Panc1 (cell line): ENCODE data around the gene LGI2. TPM values are rescaled to one million over a fixed set of nuclear protein-coding genes. Genes with fewer than 3 reads are reported as not detected.

ENCODE experiments used
- ATAC-seq: fragments of 200-7000 bp; cut with Tn5 transposase; 2 replicates; pipeline ENCODE4 v1.9.1; 2020; ENCODE audit warnings: mild to moderate bottlenecking, moderate library complexity
- BruUV-seq: library from RNA; stranded (reverse); fragments of 400-500 nt; replicated peaks from 2 replicates; lab custom pipeline; 2021; lab: Mats Ljungman, UMichigan
- CTCF ChIA-PET: fragments of 300-600 bp; sonication (Branson Sonifier 250); formaldehyde crosslinking; loops from one replicate; lab custom pipeline; 2022; ENCODE audit warnings: antibody characterized with exemption; lab: Charles Lee
- POLR2A ChIA-PET: fragments of 300-600 bp; sonication (Branson Sonifier 250); formaldehyde crosslinking; loops from one replicate; lab custom pipeline; 2022; ENCODE audit warnings: antibody characterized with exemption; lab: Charles Lee
- DNase-seq: peaks from one replicate; pipeline ENCODE4 v3.0.0-alpha.2; 2010; ENCODE audit warnings: low read depth, low spot score
- H3K27ac ChIP-seq: 2 replicates; pipeline ENCODE4 v1.5.1; 2011; ENCODE audit warnings: mild to moderate bottlenecking, low read length, inconsistent platforms
- H3K27me3 ChIP-seq: fragments of 200-500 bp; sonication (Bioruptor generic); 2 replicates; pipeline ENCODE4 v1.6.0; 2014; ENCODE audit warnings: low read length, inconsistent platforms; ENCODE audit not compliant: control insufficient read depth, insufficient read depth
- H3K36me3 ChIP-seq: fragments of 200-500 bp; sonication (Bioruptor generic); 2 replicates; pipeline ENCODE4 v1.5.1; 2014; ENCODE audit warnings: inconsistent platforms, mild to moderate bottlenecking, low read length, moderate library complexity; ENCODE audit not compliant: control insufficient read depth, insufficient read depth
- H3K4me1 ChIP-seq: 2 replicates; pipeline ENCODE4 v1.5.1; 2011; ENCODE audit warnings: inconsistent platforms, mild to moderate bottlenecking, low read length, moderate library complexity; ENCODE audit not compliant: control insufficient read depth, insufficient read depth
- H3K4me3 ChIP-seq, 2 experiments: 2 replicates each; pipeline ENCODE4 v1.5.1; 2011 to 2012; ENCODE audit warnings: low read depth in 2 of 2, low read length in 2 of 2, mild to moderate bottlenecking in 2 of 2, inconsistent platforms in 1 of 2, moderate library complexity in 1 of 2
- H3K9me3 ChIP-seq: fragments of 200-500 bp; sonication (Bioruptor generic); 2 replicates; pipeline ENCODE4 v1.5.1; 2014; ENCODE audit warnings: low read depth, mild to moderate bottlenecking, inconsistent platforms, low read length, moderate library complexity; ENCODE audit not compliant: control insufficient read depth, insufficient read depth
- POLR2AphosphoS5 ChIP-seq: IDR thresholded peaks from 2 replicates; pipeline ENCODE4 v1.6.1; 2012; ENCODE audit warnings: mild to moderate bottlenecking, low read depth, low read length, moderate library complexity
- REST ChIP-seq, 2 experiments: IDR thresholded peaks; 2 replicates each; pipeline ENCODE4 v1.6.1; 2011 to 2012; ENCODE audit warnings: low read depth in 2 of 2, control low read depth in 1 of 2, low read length in 1 of 2, mild to moderate bottlenecking in 1 of 2, moderate library complexity in 1 of 2; ENCODE audit not compliant: insufficient read depth in 1 of 2
- SIN3A ChIP-seq: IDR thresholded peaks from 2 replicates; pipeline ENCODE4 v1.6.1; 2012; ENCODE audit warnings: low read depth, mild to moderate bottlenecking, low read length, moderate library complexity, borderline replicate concordance; ENCODE audit not compliant: insufficient read depth
- TCF7L2 ChIP-seq: IDR thresholded peaks from 2 replicates; pipeline ENCODE4 v1.6.1; 2011; ENCODE audit warnings: mild to moderate bottlenecking, low read depth, low read length, inconsistent platforms
- in situ Hi-C: cut with HindIII; loops from 2 replicates; pipeline ENCODE4 v1.10.0; 2016; ENCODE audit warnings: low sequenced_read_pairs, low pct_unique_long_range_greater_than_20kb
- intact Hi-C: fragments of 100-400 bp; cut with micrococcal nuclease; formaldehyde crosslinking; loops from one replicate; pipeline ENCODE4 v1.10.0; 2022; ENCODE audit not compliant: unreplicated experiment
- total RNA-seq: library from RNA; stranded (reverse); gene quantifications from one replicate; pipeline ENCODE4 v1.2.1, GENCODE V29; 2021; ENCODE audit not compliant: unreplicated experiment
- TF ChIP-seq, protein P1 (sequence below): fragments of 450-650 bp; IDR thresholded peaks from 2 replicates; pipeline ENCODE4 v1.5.1; 2017; ENCODE audit warnings: mild to moderate bottlenecking

Gene LGI2
- total RNA-seq, 1 experiment from 2014 or later, result not detected

GRCh38 chr4:25059791-25060190 lies 29.0 kb upstream of the LGI2 start:
- no TSS peak for BruUV-seq
- DNase-seq (no peak), ATAC-seq (no peak)
- intact Hi-C loops (no loop called here), in situ Hi-C loops (no loop called here)
- TF ChIP-seq POLR2AphosphoS5 (no peak), TCF7L2 (no peak), REST (IDR thresholded peaks at IDR 0.05; ENCODE audit: insufficient read depth in 1 of 2, low read depth in 2 of 2, low read length in 1 of 2) (no peak), SIN3A (no peak)
- TF ChIP-seq, protein P1, sequence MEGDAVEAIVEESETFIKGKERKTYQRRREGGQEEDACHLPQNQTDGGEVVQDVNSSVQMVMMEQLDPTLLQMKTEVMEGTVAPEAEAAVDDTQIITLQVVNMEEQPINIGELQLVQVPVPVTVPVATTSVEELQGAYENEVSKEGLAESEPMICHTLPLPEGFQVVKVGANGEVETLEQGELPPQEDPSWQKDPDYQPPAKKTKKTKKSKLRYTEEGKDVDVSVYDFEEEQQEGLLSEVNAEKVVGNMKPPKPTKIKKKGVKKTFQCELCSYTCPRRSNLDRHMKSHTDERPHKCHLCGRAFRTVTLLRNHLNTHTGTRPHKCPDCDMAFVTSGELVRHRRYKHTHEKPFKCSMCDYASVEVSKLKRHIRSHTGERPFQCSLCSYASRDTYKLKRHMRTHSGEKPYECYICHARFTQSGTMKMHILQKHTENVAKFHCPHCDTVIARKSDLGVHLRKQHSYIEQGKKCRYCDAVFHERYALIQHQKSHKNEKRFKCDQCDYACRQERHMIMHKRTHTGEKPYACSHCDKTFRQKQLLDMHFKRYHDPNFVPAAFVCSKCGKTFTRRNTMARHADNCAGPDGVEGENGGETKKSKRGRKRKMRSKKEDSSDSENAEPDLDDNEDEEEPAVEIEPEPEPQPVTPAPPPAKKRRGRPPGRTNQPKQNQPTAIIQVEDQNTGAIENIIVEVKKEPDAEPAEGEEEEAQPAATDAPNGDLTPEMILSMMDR, result no peak
- Histone ChIP-seq H3K9me3 (no peaks in the 10 kb centered on the region), H3K4me3 (no peak overlapping the region), H3K4me1 (no peaks in the 10 kb centered on the region), H3K36me3 (no peaks in the 10 kb centered on the region), H3K27ac (no peak overlapping the region), H3K27me3 (no peaks in the 10 kb centered on the region)
- ChIA-PET POLR2A (no interaction called here), CTCF (no interaction called here)

- BruUV-seq, result no TSS peak
- H3K4me3 ChIP-seq, result no peak overlapping the region
- no peaks in the 10 kb centered on the region for H3K36me3 ChIP-seq
- POLR2A ChIA-PET, result no interaction called here
- TF ChIP-seq POLR2AphosphoS5 (no peak), TCF7L2 (no peak), SIN3A (no peak), REST (IDR thresholded peaks at IDR 0.05; ENCODE audit: insufficient read depth in 1 of 2, low read depth in 2 of 2, low read length in 1 of 2) (no peak)
- TF ChIP-seq, protein P1, result no peak
- in situ Hi-C loops (no loop called here), intact Hi-C loops (no loop called here)
- no peak overlapping the region for H3K27ac ChIP-seq
- no peaks in the 10 kb centered on the region for H3K4me1 ChIP-seq
- CTCF ChIA-PET, result no interaction called here
- DNase-seq (no peak), ATAC-seq (no peak)
- no peaks in the 10 kb centered on the region for H3K27me3 ChIP-seq
- H3K9me3 ChIP-seq, result no peaks in the 10 kb centered on the region
These were observed 28.1 kb upstream of the LGI2 start for GRCh38 chr4:25058796-25059195.
